22Rv1 (cell line): ENCODE measurements around the gene KRTAP20-1.

Experiments used
- ZFX ChIP-seq: fragments of 450-650 bp; IDR thresholded peaks from 2 replicates; pipeline ENCODE4 v1.6.1; 2017; ENCODE audit warnings: antibody characterized with exemption, borderline replicate concordance
- TF ChIP-seq, protein P1 (sequence below): fragments of 450-650 bp; IDR thresholded peaks from 2 replicates; pipeline ENCODE4 v1.5.1; 2017; ENCODE audit warnings: mild to moderate bottlenecking

DNA sequence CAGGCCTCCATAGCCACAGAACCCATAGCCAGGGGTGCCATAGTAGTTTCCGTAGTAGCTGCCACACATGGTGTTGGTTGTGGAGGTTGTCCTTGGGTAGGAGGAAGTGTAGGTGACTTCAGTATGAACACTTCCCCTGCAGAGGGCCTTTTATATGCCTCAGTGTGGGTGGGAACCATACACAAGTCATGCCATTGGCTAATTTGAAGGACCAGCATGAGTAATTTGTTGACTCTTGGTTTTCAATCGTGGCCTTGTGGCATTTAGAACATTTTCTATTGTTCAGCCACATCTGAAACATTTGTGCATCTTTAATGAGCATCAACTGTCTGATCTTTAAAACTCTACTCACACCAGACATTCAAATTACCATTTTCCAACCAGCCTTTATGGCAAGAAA lies 2.4 kb upstream of the KRTAP20-1 start, which contains the start of gene KRTAP6-1:
- TF ChIP-seq, protein P1, sequence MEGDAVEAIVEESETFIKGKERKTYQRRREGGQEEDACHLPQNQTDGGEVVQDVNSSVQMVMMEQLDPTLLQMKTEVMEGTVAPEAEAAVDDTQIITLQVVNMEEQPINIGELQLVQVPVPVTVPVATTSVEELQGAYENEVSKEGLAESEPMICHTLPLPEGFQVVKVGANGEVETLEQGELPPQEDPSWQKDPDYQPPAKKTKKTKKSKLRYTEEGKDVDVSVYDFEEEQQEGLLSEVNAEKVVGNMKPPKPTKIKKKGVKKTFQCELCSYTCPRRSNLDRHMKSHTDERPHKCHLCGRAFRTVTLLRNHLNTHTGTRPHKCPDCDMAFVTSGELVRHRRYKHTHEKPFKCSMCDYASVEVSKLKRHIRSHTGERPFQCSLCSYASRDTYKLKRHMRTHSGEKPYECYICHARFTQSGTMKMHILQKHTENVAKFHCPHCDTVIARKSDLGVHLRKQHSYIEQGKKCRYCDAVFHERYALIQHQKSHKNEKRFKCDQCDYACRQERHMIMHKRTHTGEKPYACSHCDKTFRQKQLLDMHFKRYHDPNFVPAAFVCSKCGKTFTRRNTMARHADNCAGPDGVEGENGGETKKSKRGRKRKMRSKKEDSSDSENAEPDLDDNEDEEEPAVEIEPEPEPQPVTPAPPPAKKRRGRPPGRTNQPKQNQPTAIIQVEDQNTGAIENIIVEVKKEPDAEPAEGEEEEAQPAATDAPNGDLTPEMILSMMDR: no peak
- no peak for TF ChIP-seq ZFX
